ENCODE data around the gene CHGA. TPM values are rescaled to one million over a fixed set of nuclear protein-coding genes. Genes with fewer than 3 reads are reported as not detected.

Gene CHGA
- total RNA-seq, 1 donor from 2014 or later: 0.67 TPM

- no peak for DNase-seq (ENCODE audit: low spot score)
- TF ChIP-seq CTCF (IDR thresholded peaks at IDR 0.05; ENCODE audit: unreplicated experiment): no peak
- peaks cover 7% of the 10 kb centered on the region for H3K27me3 Mint-ChIP-seq (ENCODE audit: unreplicated experiment)
- H3K4me1 Mint-ChIP-seq (ENCODE audit: unreplicated experiment): no peaks in the 10 kb centered on the region
- no peak overlapping the region for H3K27ac Mint-ChIP-seq (ENCODE audit: unreplicated experiment)
- no peaks in the 10 kb centered on the region for H3K9me3 Mint-ChIP-seq (ENCODE audit: unreplicated experiment)
- H3K4me3 Mint-ChIP-seq (ENCODE audit: unreplicated experiment): no peak overlapping the region
- peaks cover 3% of the 10 kb centered on the region for H3K36me3 Mint-ChIP-seq (ENCODE audit: low read depth, unreplicated experiment)
These were observed 28.3 kb downstream of the CHGA start for GRCh38 chr14:92951261-92951660.

GRCh38 chr14:92951912-92952471 lies 29.0 kb downstream of the CHGA start:
- Mint-ChIP-seq H3K27me3 (ENCODE audit: unreplicated experiment) (peaks cover 12% of the 10 kb centered on the region), H3K27ac (ENCODE audit: unreplicated experiment) (no peak overlapping the region)
- DNase-seq (ENCODE audit: low spot score): peak; percentile 88

GRCh38 chr14:92952481-92953298 lies 29.7 kb downstream of the CHGA start:
- no peak for TF ChIP-seq CTCF (IDR thresholded peaks at IDR 0.05; ENCODE audit: unreplicated experiment)
- H3K9me3 Mint-ChIP-seq (ENCODE audit: unreplicated experiment): no peaks in the 10 kb centered on the region
- H3K4me3 Mint-ChIP-seq (ENCODE audit: unreplicated experiment): no peak overlapping the region
- no peaks in the 10 kb centered on the region for H3K36me3 Mint-ChIP-seq (ENCODE audit: low read depth, unreplicated experiment)
- no peak overlapping the region for H3K27ac Mint-ChIP-seq (ENCODE audit: unreplicated experiment)
- peaks cover 12% of the 10 kb centered on the region for H3K27me3 Mint-ChIP-seq (ENCODE audit: unreplicated experiment)
- no peak for DNase-seq (ENCODE audit: low spot score)
- H3K4me1 Mint-ChIP-seq (ENCODE audit: unreplicated experiment): no peaks in the 10 kb centered on the region

More at GRCh38 chr14:92951912-92952471, 29.0 kb downstream of the CHGA start:
- H3K4me1 Mint-ChIP-seq (ENCODE audit: unreplicated experiment): no peaks in the 10 kb centered on the region
- TF ChIP-seq CTCF (IDR thresholded peaks at IDR 0.05; ENCODE audit: unreplicated experiment): peak; percentile 91
- H3K36me3 Mint-ChIP-seq (ENCODE audit: low read depth, unreplicated experiment): no peaks in the 10 kb centered on the region
- no peak overlapping the region for H3K4me3 Mint-ChIP-seq (ENCODE audit: unreplicated experiment)
- H3K9me3 Mint-ChIP-seq (ENCODE audit: unreplicated experiment): no peaks in the 10 kb centered on the region

- DNase-seq (ENCODE audit: low spot score): no peak
- Mint-ChIP-seq H3K27ac (ENCODE audit: unreplicated experiment) (no peak overlapping the region), H3K36me3 (ENCODE audit: low read depth, unreplicated experiment) (peaks cover 4% of the 10 kb centered on the region), H3K4me3 (ENCODE audit: unreplicated experiment) (no peak overlapping the region), H3K9me3 (ENCODE audit: unreplicated experiment) (no peaks in the 10 kb centered on the region), H3K4me1 (ENCODE audit: unreplicated experiment) (no peaks in the 10 kb centered on the region), H3K27me3 (ENCODE audit: unreplicated experiment) (peaks cover 10% of the 10 kb centered on the region)
- TF ChIP-seq CTCF (IDR thresholded peaks at IDR 0.05; ENCODE audit: unreplicated experiment): no peak
These were observed 30.6 kb downstream of the CHGA start for GRCh38 chr14:92953526-92953925.

- no peak overlapping the region for H3K4me3 Mint-ChIP-seq (ENCODE audit: unreplicated experiment)
- no peak overlapping the region for H3K27ac Mint-ChIP-seq (ENCODE audit: unreplicated experiment)
- peaks cover 4% of the 10 kb centered on the region for H3K36me3 Mint-ChIP-seq (ENCODE audit: low read depth, unreplicated experiment)
- H3K4me1 Mint-ChIP-seq (ENCODE audit: unreplicated experiment): no peaks in the 10 kb centered on the region
- TF ChIP-seq CTCF (IDR thresholded peaks at IDR 0.05; ENCODE audit: unreplicated experiment): no peak
- H3K27me3 Mint-ChIP-seq (ENCODE audit: unreplicated experiment): peaks cover 8% of the 10 kb centered on the region
- DNase-seq (ENCODE audit: low spot score): no peak
- H3K9me3 Mint-ChIP-seq (ENCODE audit: unreplicated experiment): no peaks in the 10 kb centered on the region
These were observed 32.0 kb downstream of the CHGA start for GRCh38 chr14:92954933-92955332.
